ENCODE measurements around the gene ASPSCR1. TPM values are rescaled to one million over a fixed set of nuclear protein-coding genes. Genes with fewer than 3 reads are reported as not detected.
A peak's percentile ranks its signal among the peaks of the same experiment; 100 is the strongest.

Gene ASPSCR1
- total RNA-seq, 2 donors from 2014 or later: 20.6 to 41.3 TPM

- Histone ChIP-seq H3K4me1 (ENCODE audit: control insufficient read depth in 1 of 2, low read depth in 2 of 2) (peaks cover 19 to 31% of the 10 kb centered on the region in 2 donors), H3K27me3 (replicated peaks; ENCODE audit: insufficient read depth) (no peaks in the 10 kb centered on the region), H3K4me3 (no peak overlapping the region), H3K9me3 (no peaks in the 10 kb centered on the region), H3K27ac (no peak overlapping the region), H3K36me3 (no peaks in the 10 kb centered on the region)
- no peak for DNase-seq (ENCODE audit: low spot score)
- no peak for TF ChIP-seq CTCF (IDR thresholded peaks at IDR 0.05)
- no peak for ATAC-seq (ENCODE audit: insufficient number of reproducible peaks, low FRiP score, low read depth)
Observed at GRCh38 chr17:82025401-82026107, 48.1 kb downstream of the ASPSCR1 start.

DNA sequence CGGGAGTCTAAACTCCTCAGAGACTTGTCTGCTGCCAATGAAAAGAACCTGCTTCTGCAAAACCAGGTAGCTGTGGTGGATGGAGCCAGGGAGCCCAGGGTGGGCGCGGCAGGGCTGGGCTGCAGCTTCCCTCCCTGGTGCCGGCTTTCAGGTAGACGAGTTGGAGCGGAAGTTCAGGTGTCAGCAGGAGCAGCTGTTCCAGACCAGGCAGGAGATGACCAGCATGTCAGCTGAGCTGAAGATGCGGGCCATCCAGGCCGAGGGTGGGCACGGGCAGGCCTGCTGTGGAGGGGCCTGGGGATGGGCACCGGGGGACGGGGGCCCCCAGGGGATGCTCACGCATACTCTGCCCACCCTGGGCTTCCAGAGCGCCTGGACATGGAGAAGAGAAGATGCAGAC is 50.8 kb downstream of the ASPSCR1 start:
- Histone ChIP-seq H3K27me3 (replicated peaks; ENCODE audit: insufficient read depth) (no peaks in the 10 kb centered on the region), H3K9me3 (no peaks in the 10 kb centered on the region), H3K4me1 (ENCODE audit: control insufficient read depth in 1 of 2, low read depth in 2 of 2) (peaks cover 12 to 25% of the 10 kb centered on the region in 2 donors), H3K4me3 (no peak overlapping the region), H3K27ac (no peak overlapping the region), H3K36me3 (no peaks in the 10 kb centered on the region)
- DNase-seq (ENCODE audit: low spot score) (no peak), ATAC-seq (ENCODE audit: insufficient number of reproducible peaks, low FRiP score, low read depth) (no peak)
- TF ChIP-seq CTCF (IDR thresholded peaks at IDR 0.05): no peak

DNA sequence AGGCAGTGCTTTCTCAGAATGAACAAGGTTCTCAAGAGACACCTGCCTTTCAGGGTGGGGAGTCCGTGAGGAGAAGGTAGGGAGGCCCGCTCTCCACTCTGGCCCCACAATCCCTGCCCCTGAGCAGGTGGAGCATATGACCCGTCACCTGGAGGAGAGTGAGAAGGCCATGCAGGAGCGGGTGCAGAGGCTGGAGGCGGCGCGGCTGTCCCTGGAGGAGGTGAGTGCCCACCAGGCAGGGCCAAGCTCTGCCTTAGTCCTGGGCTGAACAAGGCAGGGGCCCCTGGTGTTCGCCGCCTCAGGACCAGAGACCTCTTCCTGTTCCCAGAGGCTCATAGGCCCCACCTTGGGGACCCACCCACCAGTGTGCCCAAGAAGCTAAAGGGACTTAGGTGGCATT is 51.5 kb downstream of the ASPSCR1 start:
- Histone ChIP-seq H3K27me3 (replicated peaks; ENCODE audit: insufficient read depth) (no peaks in the 10 kb centered on the region), H3K4me1 (ENCODE audit: control insufficient read depth in 1 of 2, low read depth in 2 of 2) (peaks cover 9 to 20% of the 10 kb centered on the region in 2 donors), H3K4me3 (no peak overlapping the region), H3K9me3 (no peaks in the 10 kb centered on the region), H3K36me3 (no peaks in the 10 kb centered on the region), H3K27ac (no peak overlapping the region)
- no peak for TF ChIP-seq CTCF (IDR thresholded peaks at IDR 0.05)
- no peak for ATAC-seq (ENCODE audit: insufficient number of reproducible peaks, low FRiP score, low read depth)
- no peak for DNase-seq (ENCODE audit: low spot score)

DNA sequence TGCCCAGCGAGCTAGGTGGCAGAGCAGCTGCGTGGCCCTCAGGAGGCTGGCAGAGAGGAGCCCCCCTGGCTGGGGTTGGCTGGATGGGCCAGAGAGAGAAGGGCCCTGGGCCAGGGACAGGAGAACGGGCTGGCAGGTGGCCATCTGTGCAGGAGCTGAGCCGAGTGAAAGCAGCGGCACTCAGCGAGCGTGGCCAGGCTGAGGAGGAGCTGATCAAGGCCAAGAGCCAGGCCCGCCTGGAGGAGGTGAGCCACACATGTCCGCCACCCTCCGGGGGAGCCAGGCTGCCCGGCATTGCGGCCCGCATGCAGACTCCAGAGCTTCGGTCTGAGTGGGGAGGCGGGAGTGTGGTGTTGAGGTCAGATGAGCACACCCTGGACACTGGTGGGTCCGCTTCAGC is 52.0 kb downstream of the ASPSCR1 start:
- H3K27me3 ChIP-seq (replicated peaks; ENCODE audit: insufficient read depth): no peaks in the 10 kb centered on the region
- peaks cover 8 to 16% of the 10 kb centered on the region in 2 donors for H3K4me1 ChIP-seq (ENCODE audit: control insufficient read depth in 1 of 2, low read depth in 2 of 2)
- ATAC-seq (ENCODE audit: insufficient number of reproducible peaks, low FRiP score, low read depth) (no peak), DNase-seq (ENCODE audit: low spot score) (no peak)
- H3K9me3 ChIP-seq: no peaks in the 10 kb centered on the region
- no peak for TF ChIP-seq CTCF (IDR thresholded peaks at IDR 0.05)
- H3K27ac ChIP-seq: no peak overlapping the region
- no peak overlapping the region for H3K4me3 ChIP-seq
- no peaks in the 10 kb centered on the region for H3K36me3 ChIP-seq

DNA sequence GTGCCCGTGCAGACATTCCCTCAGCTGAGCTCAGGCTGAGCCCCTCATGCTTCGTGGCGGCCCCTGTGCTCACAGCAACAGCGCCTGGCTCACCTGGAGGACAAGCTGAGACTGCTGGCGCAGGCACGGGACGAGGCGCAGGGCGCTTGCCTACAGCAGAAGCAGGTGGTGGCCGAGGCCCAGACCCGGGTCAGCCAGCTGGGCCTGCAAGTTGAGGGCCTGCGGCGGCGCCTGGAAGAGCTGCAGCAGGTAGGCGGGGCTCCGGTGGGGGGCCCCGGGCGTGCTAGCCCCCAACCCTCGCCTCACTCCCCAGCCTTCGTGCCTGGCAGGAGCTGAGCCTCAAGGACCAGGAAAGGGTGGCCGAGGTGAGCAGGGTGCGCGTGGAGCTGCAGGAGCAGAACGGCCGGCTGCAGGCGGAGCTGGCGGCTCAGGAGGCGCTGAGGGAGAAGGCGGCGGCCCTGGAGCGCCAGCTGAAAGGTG is 52.6 kb downstream of the ASPSCR1 start:
- H3K27me3 ChIP-seq (replicated peaks; ENCODE audit: insufficient read depth): no peaks in the 10 kb centered on the region
- DNase-seq (ENCODE audit: low spot score) (no peak), ATAC-seq (ENCODE audit: insufficient number of reproducible peaks, low FRiP score, low read depth) (no peak)
- H3K4me1 ChIP-seq (ENCODE audit: control insufficient read depth in 1 of 2, low read depth in 2 of 2): peaks cover 8 to 15% of the 10 kb centered on the region in 2 donors
- peak overlapping the region; percentile 74 for H3K4me3 ChIP-seq
- no peaks in the 10 kb centered on the region for H3K36me3 ChIP-seq
- H3K27ac ChIP-seq: no peak overlapping the region
- H3K9me3 ChIP-seq: no peaks in the 10 kb centered on the region
- no peak for TF ChIP-seq CTCF (IDR thresholded peaks at IDR 0.05)

All from thoracic aorta (tissue), 2 donors.